GM23338 (cell line): ENCODE measurements around the gene ST3GAL4.

ENCODE experiments used
- TF ChIP-seq, protein P1 (sequence below): IDR thresholded peaks from one replicate; pipeline ENCODE4 v1.6.1; 2018; ENCODE audit warnings: antibody characterized with exemption; ENCODE audit not compliant: unreplicated experiment
- TF ChIP-seq, protein P2 (sequence below), 2 experiments: fragments of 200-600 bp in 1 of 2; sonication (generic) in 1 of 2; conservative IDR thresholded peaks; 2 replicates each; pipeline versions ENCODE4 v1.5.1 to v1.6.1; 2016 to 2017; ENCODE audit warnings: antibody characterized with exemption in 2 of 2, low read depth in 2 of 2, mild to moderate bottlenecking in 2 of 2, moderate library complexity in 1 of 2

DNA sequence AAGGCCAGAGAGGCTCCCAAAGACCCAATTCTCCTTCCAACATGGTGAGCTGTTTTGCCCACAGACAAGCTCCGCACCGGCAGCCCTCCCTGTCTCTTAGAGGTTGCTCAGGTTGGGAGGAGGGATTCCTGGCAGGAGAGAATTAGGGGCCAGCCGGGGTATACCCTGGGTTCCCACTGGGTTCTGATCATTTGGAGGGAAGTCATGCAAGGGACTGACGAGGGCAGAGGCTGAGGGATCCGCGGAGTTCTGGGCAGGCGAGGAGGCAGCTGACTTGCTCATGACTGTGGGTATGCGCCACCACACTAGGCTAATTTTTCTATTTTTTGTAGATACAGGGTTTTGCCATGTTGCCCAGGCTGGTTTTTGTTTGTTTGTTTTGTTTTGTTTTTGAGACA lies 4.6 kb downstream of the ST3GAL4 start:
- TF ChIP-seq, protein P1, sequence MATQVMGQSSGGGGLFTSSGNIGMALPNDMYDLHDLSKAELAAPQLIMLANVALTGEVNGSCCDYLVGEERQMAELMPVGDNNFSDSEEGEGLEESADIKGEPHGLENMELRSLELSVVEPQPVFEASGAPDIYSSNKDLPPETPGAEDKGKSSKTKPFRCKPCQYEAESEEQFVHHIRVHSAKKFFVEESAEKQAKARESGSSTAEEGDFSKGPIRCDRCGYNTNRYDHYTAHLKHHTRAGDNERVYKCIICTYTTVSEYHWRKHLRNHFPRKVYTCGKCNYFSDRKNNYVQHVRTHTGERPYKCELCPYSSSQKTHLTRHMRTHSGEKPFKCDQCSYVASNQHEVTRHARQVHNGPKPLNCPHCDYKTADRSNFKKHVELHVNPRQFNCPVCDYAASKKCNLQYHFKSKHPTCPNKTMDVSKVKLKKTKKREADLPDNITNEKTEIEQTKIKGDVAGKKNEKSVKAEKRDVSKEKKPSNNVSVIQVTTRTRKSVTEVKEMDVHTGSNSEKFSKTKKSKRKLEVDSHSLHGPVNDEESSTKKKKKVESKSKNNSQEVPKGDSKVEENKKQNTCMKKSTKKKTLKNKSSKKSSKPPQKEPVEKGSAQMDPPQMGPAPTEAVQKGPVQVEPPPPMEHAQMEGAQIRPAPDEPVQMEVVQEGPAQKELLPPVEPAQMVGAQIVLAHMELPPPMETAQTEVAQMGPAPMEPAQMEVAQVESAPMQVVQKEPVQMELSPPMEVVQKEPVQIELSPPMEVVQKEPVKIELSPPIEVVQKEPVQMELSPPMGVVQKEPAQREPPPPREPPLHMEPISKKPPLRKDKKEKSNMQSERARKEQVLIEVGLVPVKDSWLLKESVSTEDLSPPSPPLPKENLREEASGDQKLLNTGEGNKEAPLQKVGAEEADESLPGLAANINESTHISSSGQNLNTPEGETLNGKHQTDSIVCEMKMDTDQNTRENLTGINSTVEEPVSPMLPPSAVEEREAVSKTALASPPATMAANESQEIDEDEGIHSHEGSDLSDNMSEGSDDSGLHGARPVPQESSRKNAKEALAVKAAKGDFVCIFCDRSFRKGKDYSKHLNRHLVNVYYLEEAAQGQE = no peak
- TF ChIP-seq, protein P2, sequence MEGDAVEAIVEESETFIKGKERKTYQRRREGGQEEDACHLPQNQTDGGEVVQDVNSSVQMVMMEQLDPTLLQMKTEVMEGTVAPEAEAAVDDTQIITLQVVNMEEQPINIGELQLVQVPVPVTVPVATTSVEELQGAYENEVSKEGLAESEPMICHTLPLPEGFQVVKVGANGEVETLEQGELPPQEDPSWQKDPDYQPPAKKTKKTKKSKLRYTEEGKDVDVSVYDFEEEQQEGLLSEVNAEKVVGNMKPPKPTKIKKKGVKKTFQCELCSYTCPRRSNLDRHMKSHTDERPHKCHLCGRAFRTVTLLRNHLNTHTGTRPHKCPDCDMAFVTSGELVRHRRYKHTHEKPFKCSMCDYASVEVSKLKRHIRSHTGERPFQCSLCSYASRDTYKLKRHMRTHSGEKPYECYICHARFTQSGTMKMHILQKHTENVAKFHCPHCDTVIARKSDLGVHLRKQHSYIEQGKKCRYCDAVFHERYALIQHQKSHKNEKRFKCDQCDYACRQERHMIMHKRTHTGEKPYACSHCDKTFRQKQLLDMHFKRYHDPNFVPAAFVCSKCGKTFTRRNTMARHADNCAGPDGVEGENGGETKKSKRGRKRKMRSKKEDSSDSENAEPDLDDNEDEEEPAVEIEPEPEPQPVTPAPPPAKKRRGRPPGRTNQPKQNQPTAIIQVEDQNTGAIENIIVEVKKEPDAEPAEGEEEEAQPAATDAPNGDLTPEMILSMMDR (conservative IDR thresholded peaks at IDR 0.05; ENCODE audit: low read depth in 2 of 2) = no peak
